Smooth muscle cell (in vitro differentiated cells): Measurements from ENCODE around the gene DENND1A. TPM values are rescaled to one million over a fixed set of nuclear protein-coding genes. Genes with fewer than 3 reads are reported as not detected.

ENCODE experiments used
- DNase-seq: peaks from one replicate; lab custom pipeline; 2025; ENCODE audit not compliant: unreplicated experiment; lab: John Stamatoyannopoulos, UW
- H2AFZ ChIP-seq: fragments of 200-600 bp; sonication (generic); 2 replicates; pipeline ENCODE4 v1.6.0; 2016; ENCODE audit warnings: antibody characterized with exemption, low read depth, mild to moderate bottlenecking
- H3F3A ChIP-seq: fragments of 200-600 bp; sonication (generic); 2 replicates; pipeline ENCODE4 v1.6.0; 2017; ENCODE audit warnings: antibody characterized with exemption, low read depth
- H3K27ac ChIP-seq: fragments of 200-600 bp; sonication (generic); 2 replicates; pipeline ENCODE4 v1.5.1; 2016; ENCODE audit warnings: low read depth, mild to moderate bottlenecking
- H3K27me3 ChIP-seq: fragments of 200-600 bp; sonication (generic); 2 replicates; pipeline ENCODE4 v1.6.1; 2016; ENCODE audit warnings: low read depth, mild to moderate bottlenecking
- H3K36me3 ChIP-seq: fragments of 200-600 bp; sonication (generic); 2 replicates; pipeline ENCODE4 v1.5.1; 2016; ENCODE audit warnings: low read depth
- H3K4me1 ChIP-seq: fragments of 200-600 bp; sonication (generic); 2 replicates; pipeline ENCODE4 v1.5.1; 2016; ENCODE audit warnings: low read depth
- H3K4me2 ChIP-seq: fragments of 200-600 bp; sonication (generic); 2 replicates; pipeline ENCODE4 v1.6.0; 2016; ENCODE audit warnings: mild to moderate bottlenecking
- H3K4me3 ChIP-seq: fragments of 200-600 bp; sonication (generic); 2 replicates; pipeline ENCODE4 v1.5.1; 2016; ENCODE audit warnings: mild to moderate bottlenecking
- H3K79me2 ChIP-seq: fragments of 200-600 bp; sonication (generic); 2 replicates; pipeline ENCODE4 v1.6.0; 2016; ENCODE audit warnings: low read depth, mild to moderate bottlenecking
- H3K9ac ChIP-seq: fragments of 200-600 bp; sonication (generic); 2 replicates; pipeline ENCODE4 v1.6.0; 2016; ENCODE audit warnings: low read depth
- H3K9me3 ChIP-seq: fragments of 200-600 bp; sonication (generic); replicated peaks from 2 replicates; pipeline ENCODE4 v1.5.1; 2016; ENCODE audit warnings: low read depth
- H4K20me1 ChIP-seq: fragments of 200-600 bp; sonication (generic); 2 replicates; pipeline ENCODE4 v1.6.0; 2016; ENCODE audit warnings: low read depth
- CTCF ChIP-seq: fragments of 200-600 bp; sonication (generic); IDR thresholded peaks from 2 replicates; pipeline ENCODE4 v1.5.1; 2017; ENCODE audit warnings: borderline replicate concordance, mild to moderate bottlenecking, antibody characterized with exemption; ENCODE audit not compliant: insufficient read depth, poor library complexity, severe bottlenecking
- WGBS: methylation state at CpG from one replicate; pipeline ENCODE4 v1.1.7; 2016; ENCODE audit warnings: low lambda C conversion rate; 5-methylcytosine and 5-hydroxymethylcytosine counted together
- polyA plus RNA-seq: library from polyadenylated mRNA; unstranded; fragments of >200 nt; fragmentation: Nextera tagmentation; extraction: Ambion mirVana; gene quantifications from 2 replicates; pipeline ENCODE4 v1.2.1, GENCODE V29; 2016
- total RNA-seq: library from RNA; depleted of rRNA; stranded (reverse); fragments of >200 nt; gene quantifications from 2 replicates; pipeline ENCODE4 v1.2.3, GENCODE V29; 2014

The DENND1A gene
- total and polyA plus RNA-seq, 2 experiments from 2014 or later = 8.1 to 20.2 TPM

DNA sequence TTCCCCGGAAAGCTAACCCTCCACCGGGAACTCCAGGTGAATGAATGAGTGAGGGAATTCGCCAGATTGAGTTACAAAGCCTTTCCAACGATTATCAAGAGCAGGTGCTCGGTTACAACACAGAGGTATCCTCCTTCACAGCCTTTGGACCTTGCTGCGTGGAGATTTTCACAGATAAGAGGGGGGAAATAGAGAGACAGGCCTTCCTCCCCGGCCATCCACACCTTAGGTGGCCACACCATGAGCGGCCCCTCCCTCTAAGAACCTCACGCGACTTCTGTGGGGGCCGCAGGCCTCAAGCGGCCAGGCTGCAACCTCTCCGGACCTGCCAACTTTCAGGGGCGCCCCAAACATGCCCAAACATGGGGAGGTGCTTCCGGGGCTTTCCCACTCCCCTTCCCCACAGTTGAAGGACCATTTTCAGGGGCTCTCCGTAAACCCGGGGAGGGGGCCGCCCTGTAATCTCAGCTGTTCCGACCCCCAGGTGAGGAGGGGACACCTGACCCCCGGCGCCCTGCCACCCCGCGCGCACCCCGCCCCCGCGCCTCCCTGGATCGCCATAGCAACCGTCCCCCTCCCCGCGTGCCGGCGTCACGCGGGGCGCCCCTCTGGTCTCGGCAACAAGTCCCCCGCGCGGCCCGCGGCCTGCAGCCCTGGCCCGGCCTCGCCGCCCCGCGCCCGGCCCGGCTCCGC lies 603 bp downstream of the DENND1A start:
- TF ChIP-seq CTCF = no peak
- no peaks in the 10 kb centered on the region for H3K36me3 ChIP-seq
- peaks cover 42% of the 10 kb centered on the region for H4K20me1 ChIP-seq
- no peak for DNase-seq
- no peaks in the 10 kb centered on the region for H3K27me3 ChIP-seq
- peaks cover 18% of the 10 kb centered on the region for H3F3A ChIP-seq
- peak overlapping the region; percentile 66 for H3K4me3 ChIP-seq
- H3K27ac ChIP-seq = no peak overlapping the region
- H3K9me3 ChIP-seq = no peaks in the 10 kb centered on the region
- H3K9ac ChIP-seq = peak overlapping the region; percentile 22
- 4% methylated on average over 20 of the region's 50 CpGs for WGBS
- peak overlapping the region; percentile 91 for H3K4me2 ChIP-seq
- peaks cover 13% of the 10 kb centered on the region for H3K79me2 ChIP-seq
- peaks cover 22% of the 10 kb centered on the region for H3K4me1 ChIP-seq
- H2AFZ ChIP-seq = peak overlapping the region; percentile 55

GRCh38 chr9:123928533-123929176 lies 1.3 kb downstream of the DENND1A start:
- Histone ChIP-seq H4K20me1 (peaks cover 42% of the 10 kb centered on the region), H3K36me3 (no peaks in the 10 kb centered on the region), H3K27me3 (no peaks in the 10 kb centered on the region), H2AFZ (peak overlapping the region; percentile 55), H3K4me1 (peaks cover 22% of the 10 kb centered on the region), H3F3A (peaks cover 18% of the 10 kb centered on the region), H3K4me3 (peak overlapping the region; percentile 66), H3K4me2 (peak overlapping the region; percentile 91), H3K79me2 (peaks cover 13% of the 10 kb centered on the region), H3K9ac (peak overlapping the region; percentile 22), H3K9me3 (no peaks in the 10 kb centered on the region), H3K27ac (no peak overlapping the region)
- WGBS = 30% methylated on average over 6 of the region's 6 CpGs
- DNase-seq = no peak
- no peak for TF ChIP-seq CTCF

GRCh38 chr9:123927625-123928532 lies 2.0 kb downstream of the DENND1A start:
- no peak for DNase-seq

More at GRCh38 chr9:123927625-123928532, 2.0 kb downstream of the DENND1A start:
- Histone ChIP-seq H3K9ac (no peak overlapping the region), H3F3A (peaks cover 18% of the 10 kb centered on the region), H3K27ac (no peak overlapping the region), H3K36me3 (no peaks in the 10 kb centered on the region), H3K27me3 (no peaks in the 10 kb centered on the region), H4K20me1 (peaks cover 47% of the 10 kb centered on the region), H3K79me2 (peaks cover 13% of the 10 kb centered on the region), H3K4me1 (peaks cover 22% of the 10 kb centered on the region), H2AFZ (no peak overlapping the region), H3K4me3 (peak overlapping the region; percentile 66), H3K9me3 (no peaks in the 10 kb centered on the region), H3K4me2 (peak overlapping the region; percentile 91)
- no peak for TF ChIP-seq CTCF
- WGBS = 56% methylated on average over 5 of the region's 5 CpGs
